Esophagus squamous epithelium (tissue), 5 donors: ENCODE results near the gene PDCD6IP. TPM values are rescaled to one million over a fixed set of nuclear protein-coding genes. Genes with fewer than 3 reads are reported as not detected.
A peak's percentile ranks its signal among the peaks of the same experiment; 100 is the strongest.

ENCODE experiments used
- DNase-seq: peaks from one replicate; lab custom pipeline; 2025; lab: John Stamatoyannopoulos, UW
- H3K27ac ChIP-seq, 4 donors: fragments of 200-600 bp; sonication (generic); one replicate each; pipeline ENCODE4 v1.5.1; 2016 to 2019; ENCODE audit warnings: mild to moderate bottlenecking in 1 of 4
- H3K27me3 ChIP-seq, 4 donors: fragments of 200-600 bp; sonication (generic); 1 replicate in 3 of 4; 2 replicates in 1 of 4; pipeline versions ENCODE4 v1.5.1 to v1.6.0; 2017 to 2021; ENCODE audit warnings: antibody characterized with exemption in 1 of 4
- H3K36me3 ChIP-seq, 3 donors: fragments of 200-600 bp; sonication (generic); one replicate each; pipeline ENCODE4 v1.5.1; 2016 to 2019
- H3K4me1 ChIP-seq, 3 donors: fragments of 200-600 bp; sonication (generic); one replicate each; pipeline ENCODE4 v1.5.1; 2017 to 2019
- H3K4me3 ChIP-seq, 4 donors: fragments of 200-600 bp; sonication (generic); 1 replicate in 3 of 4; 2 replicates in 1 of 4; pipeline ENCODE4 v1.5.1; 2016 to 2019; ENCODE audit warnings: mild to moderate bottlenecking in 2 of 4, moderate library complexity in 1 of 4
- H3K9me3 ChIP-seq, 3 donors: fragments of 200-600 bp; sonication (generic); one replicate each; pipeline ENCODE4 v1.5.1; 2016 to 2019
- CTCF ChIP-seq, 6 experiments: fragments of 450-650 bp in 4 of 6; fragments of 200-600 bp in 2 of 6; sonication (generic) in 2 of 6; IDR thresholded peaks; one replicate each; pipeline ENCODE4 v1.5.1; 2016 to 2019; ENCODE audit warnings: antibody characterized with exemption in 6 of 6, mild to moderate bottlenecking in 4 of 6, moderate library complexity in 4 of 6
- POLR2A ChIP-seq, 4 donors: fragments of 450-650 bp; IDR thresholded peaks; one replicate each; pipeline ENCODE4 v1.6.1; 2017; ENCODE audit warnings: antibody characterized with exemption in 4 of 4, mild to moderate bottlenecking in 4 of 4, moderate library complexity in 3 of 4
- WGBS, 2 donors: methylation state at CpG; one replicate each; pipeline ENCODE4 v1.1.5; 2018; 5-methylcytosine and 5-hydroxymethylcytosine counted together
- intact Hi-C: fragments of 100-400 bp; cut with DNase I; formaldehyde crosslinking; loops from one replicate; pipeline ENCODE4 v1.15.0; 2022
- total RNA-seq, 4 donors: library from RNA; depleted of rRNA; stranded (reverse); fragments of >200 nt; gene quantifications; one replicate each; pipeline ENCODE4 v1.1.0, GENCODE V29; 2016
- donor health status: DM: yes; HTN: yes; CAD: no.

The PDCD6IP gene
- total RNA-seq, 4 donors from 2014 or later: 95.1 to 317 (median 189) TPM

- Histone ChIP-seq H3K4me1 (peaks cover 12 to 77% (median 21%) of the 10 kb centered on the region in 3 donors), H3K36me3 (peaks cover 0 to 48% (median 0%) of the 10 kb centered on the region in 3 donors), H3K27ac (peak overlapping the region; percentile 24 to 58 (median 32)), H3K27me3 (no peaks in the 10 kb centered on the region), H3K9me3 (no peaks in the 10 kb centered on the region), H3K4me3 (no peak overlapping the region)
- no peak for DNase-seq
- 48 to 66% methylated on average over 2 of the region's 2 CpGs for WGBS, 2 donors
- TF ChIP-seq CTCF (IDR thresholded peaks at IDR 0.05): no peak
- TF ChIP-seq POLR2A (IDR thresholded peaks at IDR 0.05): no peak
- intact Hi-C loops: no loop called here
Measured at GRCh38 chr3:33807191-33807590, 8.8 kb downstream of the PDCD6IP start.

- no peak for TF ChIP-seq CTCF (IDR thresholded peaks at IDR 0.05)
- no peak for TF ChIP-seq POLR2A (IDR thresholded peaks at IDR 0.05)
- Histone ChIP-seq H3K27ac (peak overlapping the region in 1 of 4 donors; percentile 40), H3K9me3 (no peaks in the 10 kb centered on the region), H3K4me1 (peaks cover 12 to 68% (median 21%) of the 10 kb centered on the region in 3 donors), H3K27me3 (no peaks in the 10 kb centered on the region), H3K36me3 (peaks cover 0 to 40% (median 0%) of the 10 kb centered on the region in 3 donors), H3K4me3 (no peak overlapping the region)
- no peak for DNase-seq
- 73 to 88% methylated on average over 5 of the region's 5 CpGs for WGBS, 2 donors
- intact Hi-C loops: no loop called here
Measured at GRCh38 chr3:33808559-33808958, 10.1 kb downstream of the PDCD6IP start.

GRCh38 chr3:33810545-33810944 is 12.1 kb downstream of the PDCD6IP start:
- TF ChIP-seq CTCF (IDR thresholded peaks at IDR 0.05) (no peak), POLR2A (IDR thresholded peaks at IDR 0.05) (no peak)

GRCh38 chr3:33821989-33822388 is 23.6 kb downstream of the PDCD6IP start:
- intact Hi-C loops: no loop called here
- Histone ChIP-seq H3K4me3 (no peak overlapping the region), H3K27ac (no peak overlapping the region), H3K4me1 (no peaks in the 10 kb centered on the region), H3K9me3 (no peaks in the 10 kb centered on the region), H3K27me3 (no peaks in the 10 kb centered on the region), H3K36me3 (peaks cover 0 to 95% (median 4%) of the 10 kb centered on the region in 3 donors)
- TF ChIP-seq POLR2A (IDR thresholded peaks at IDR 0.05): no peak
- TF ChIP-seq CTCF (IDR thresholded peaks at IDR 0.05): no peak
- no peak for DNase-seq
- WGBS, 2 donors: 89 to 92% methylated on average over 4 of the region's 4 CpGs

More at GRCh38 chr3:33810545-33810944, 12.1 kb downstream of the PDCD6IP start:
- H3K9me3 ChIP-seq: no peaks in the 10 kb centered on the region
- no peaks in the 10 kb centered on the region for H3K27me3 ChIP-seq
- intact Hi-C loops: no loop called here
- H3K27ac ChIP-seq: no peak overlapping the region
- peaks cover 12 to 62% (median 21%) of the 10 kb centered on the region in 3 donors for H3K4me1 ChIP-seq
- H3K36me3 ChIP-seq: peaks cover 0 to 39% (median 6%) of the 10 kb centered on the region in 3 donors
- 80 to 85% methylated on average over 1 of the region's 1 CpG for WGBS, 2 donors
- H3K4me3 ChIP-seq: no peak overlapping the region
- DNase-seq: no peak

GRCh38 chr3:33823821-33824220 is 25.4 kb downstream of the PDCD6IP start:
- Histone ChIP-seq H3K36me3 (peaks cover 0 to 95% (median 7%) of the 10 kb centered on the region in 3 donors), H3K27ac (no peak overlapping the region), H3K4me3 (no peak overlapping the region), H3K4me1 (no peaks in the 10 kb centered on the region), H3K27me3 (no peaks in the 10 kb centered on the region), H3K9me3 (no peaks in the 10 kb centered on the region)
- no peak for DNase-seq
- TF ChIP-seq CTCF (IDR thresholded peaks at IDR 0.05) (no peak), POLR2A (IDR thresholded peaks at IDR 0.05) (no peak)
- 80 to 100% methylated on average over 1 of the region's 1 CpG for WGBS, 2 donors
- intact Hi-C loops: no loop called here
